ENCODE measurements around the gene APOA4.

The APOA4 gene

GRCh38 chr11:116825434-116825833 is 2.3 kb upstream of the APOA4 start:
- in situ Hi-C loops (cut with HindIII; ENCODE audit: low sequenced_read_pairs), result no loop called here
- no peak overlapping the region for H3K4me3 ChIP-seq (ENCODE audit: low read depth, low read length)
- DNase-seq (ENCODE audit: low read depth), result no peak
- TF ChIP-seq, protein P1, sequence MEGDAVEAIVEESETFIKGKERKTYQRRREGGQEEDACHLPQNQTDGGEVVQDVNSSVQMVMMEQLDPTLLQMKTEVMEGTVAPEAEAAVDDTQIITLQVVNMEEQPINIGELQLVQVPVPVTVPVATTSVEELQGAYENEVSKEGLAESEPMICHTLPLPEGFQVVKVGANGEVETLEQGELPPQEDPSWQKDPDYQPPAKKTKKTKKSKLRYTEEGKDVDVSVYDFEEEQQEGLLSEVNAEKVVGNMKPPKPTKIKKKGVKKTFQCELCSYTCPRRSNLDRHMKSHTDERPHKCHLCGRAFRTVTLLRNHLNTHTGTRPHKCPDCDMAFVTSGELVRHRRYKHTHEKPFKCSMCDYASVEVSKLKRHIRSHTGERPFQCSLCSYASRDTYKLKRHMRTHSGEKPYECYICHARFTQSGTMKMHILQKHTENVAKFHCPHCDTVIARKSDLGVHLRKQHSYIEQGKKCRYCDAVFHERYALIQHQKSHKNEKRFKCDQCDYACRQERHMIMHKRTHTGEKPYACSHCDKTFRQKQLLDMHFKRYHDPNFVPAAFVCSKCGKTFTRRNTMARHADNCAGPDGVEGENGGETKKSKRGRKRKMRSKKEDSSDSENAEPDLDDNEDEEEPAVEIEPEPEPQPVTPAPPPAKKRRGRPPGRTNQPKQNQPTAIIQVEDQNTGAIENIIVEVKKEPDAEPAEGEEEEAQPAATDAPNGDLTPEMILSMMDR (IDR thresholded peaks at IDR 0.05; ENCODE audit: low read depth, low read length, missing control alignments), result no peak

DNA sequence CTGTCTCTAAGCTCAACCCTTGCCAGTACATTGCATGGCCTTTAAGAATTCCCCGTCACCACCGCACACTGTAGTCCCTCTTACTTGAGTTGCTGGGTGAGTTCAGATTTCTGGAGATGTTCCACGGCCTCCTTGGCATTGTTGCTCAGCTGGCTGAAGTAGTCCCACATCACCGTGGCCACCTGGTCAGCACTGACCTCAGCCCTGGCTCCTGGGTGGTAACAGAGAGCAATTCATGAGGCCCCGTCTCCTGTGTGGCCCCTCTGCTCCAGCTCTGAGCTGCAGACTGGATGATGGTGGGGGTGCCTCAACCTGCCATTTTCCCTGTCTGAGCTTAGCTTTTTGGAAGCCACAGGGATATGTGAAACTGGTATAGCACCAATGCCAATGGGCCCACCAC is 529 bp downstream of the APOA4 start:
- H3K4me3 ChIP-seq (ENCODE audit: low read depth, low read length), result no peak overlapping the region
- no peak for DNase-seq (ENCODE audit: low read depth)
- in situ Hi-C loops (cut with HindIII; ENCODE audit: low sequenced_read_pairs), result no loop called here
- TF ChIP-seq, protein P1 (IDR thresholded peaks at IDR 0.05; ENCODE audit: low read depth, low read length, missing control alignments), result no peak

DNA sequence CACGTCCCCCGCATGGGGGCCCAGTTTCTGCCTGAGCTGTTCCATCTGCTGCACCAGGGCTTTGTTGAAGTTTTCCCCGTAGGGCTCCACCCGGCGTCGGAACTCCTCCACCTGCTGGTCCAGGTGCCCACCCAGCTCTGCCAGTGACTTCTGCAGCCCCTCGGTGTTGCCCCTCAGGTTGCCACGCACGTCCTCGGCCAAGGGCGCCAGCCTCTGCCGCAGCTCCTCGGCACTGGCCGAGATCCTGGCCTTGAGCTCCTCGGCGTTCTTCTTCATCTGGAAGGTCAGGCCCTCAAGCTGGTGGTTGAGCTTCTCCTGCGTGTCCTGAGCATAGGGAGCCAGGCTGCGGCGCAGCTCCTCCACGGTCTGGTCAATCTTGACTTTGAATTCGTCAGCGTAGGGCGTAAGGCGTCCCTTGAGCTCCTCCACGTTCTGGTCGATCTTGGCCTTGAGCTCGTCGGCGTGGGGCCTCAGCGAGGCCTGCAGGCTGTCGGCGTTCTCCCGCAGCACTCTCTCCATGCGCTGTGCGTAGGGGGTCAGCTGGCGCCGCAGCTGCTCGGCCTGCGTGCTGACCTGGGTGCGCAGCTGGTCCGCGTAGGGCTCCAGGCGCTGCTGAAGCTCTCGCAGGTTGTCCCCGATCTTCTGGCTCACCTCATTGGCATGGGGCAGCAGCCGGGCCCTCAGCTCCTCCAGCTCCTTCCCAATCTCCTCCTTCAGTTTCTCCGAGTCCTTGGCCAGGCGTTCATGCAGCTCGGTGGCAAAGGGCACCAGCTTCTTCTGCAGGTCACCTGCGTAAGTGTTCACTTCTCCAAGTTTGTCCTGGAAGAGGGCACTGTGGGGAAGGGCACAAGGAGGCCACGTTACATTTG is 1.8 kb downstream of the APOA4 start:
- in situ Hi-C loops (cut with HindIII; ENCODE audit: low sequenced_read_pairs), result no loop called here
- no peak for DNase-seq (ENCODE audit: low read depth)
- TF ChIP-seq, protein P1 (IDR thresholded peaks at IDR 0.05; ENCODE audit: low read depth, low read length, missing control alignments), result no peak
- no peak overlapping the region for H3K4me3 ChIP-seq (ENCODE audit: low read depth, low read length)

- in situ Hi-C loops (cut with HindIII; ENCODE audit: low sequenced_read_pairs), result no loop called here
These were observed 4.1 kb downstream of the APOA4 start for GRCh38 chr11:116819049-116819448.

DNA sequence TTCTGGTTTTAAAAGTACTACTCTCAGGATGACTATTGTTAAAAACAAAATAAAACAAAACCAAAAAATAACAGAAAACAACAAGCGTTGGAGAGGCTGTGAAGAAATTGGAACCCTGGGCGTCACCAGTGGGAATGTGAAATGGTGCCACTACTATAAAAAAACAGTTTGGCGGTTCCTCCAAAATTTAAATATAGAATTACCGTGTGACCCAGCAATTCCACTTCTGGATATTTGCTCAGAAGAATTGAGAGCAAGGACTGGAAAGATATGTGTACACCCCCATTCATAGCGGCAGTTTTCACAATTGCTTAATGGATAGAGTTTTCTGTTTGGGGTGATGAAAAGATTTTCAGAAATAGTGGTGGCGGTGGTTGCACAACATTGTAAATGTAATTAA is 8.6 kb downstream of the APOA4 start:
- no peak for DNase-seq (ENCODE audit: low read depth)
- no peak overlapping the region for H3K4me3 ChIP-seq (ENCODE audit: low read depth, low read length)
- TF ChIP-seq, protein P1 (IDR thresholded peaks at IDR 0.05; ENCODE audit: low read depth, low read length, missing control alignments), result no peak
- in situ Hi-C loops (cut with HindIII; ENCODE audit: low sequenced_read_pairs), result no loop called here

More at GRCh38 chr11:116819049-116819448, 4.1 kb downstream of the APOA4 start:
- no peak overlapping the region for H3K4me3 ChIP-seq (ENCODE audit: low read depth, low read length)
- TF ChIP-seq, protein P1 (IDR thresholded peaks at IDR 0.05; ENCODE audit: low read depth, low read length, missing control alignments), result no peak
- DNase-seq (ENCODE audit: low read depth), result no peak

DNA sequence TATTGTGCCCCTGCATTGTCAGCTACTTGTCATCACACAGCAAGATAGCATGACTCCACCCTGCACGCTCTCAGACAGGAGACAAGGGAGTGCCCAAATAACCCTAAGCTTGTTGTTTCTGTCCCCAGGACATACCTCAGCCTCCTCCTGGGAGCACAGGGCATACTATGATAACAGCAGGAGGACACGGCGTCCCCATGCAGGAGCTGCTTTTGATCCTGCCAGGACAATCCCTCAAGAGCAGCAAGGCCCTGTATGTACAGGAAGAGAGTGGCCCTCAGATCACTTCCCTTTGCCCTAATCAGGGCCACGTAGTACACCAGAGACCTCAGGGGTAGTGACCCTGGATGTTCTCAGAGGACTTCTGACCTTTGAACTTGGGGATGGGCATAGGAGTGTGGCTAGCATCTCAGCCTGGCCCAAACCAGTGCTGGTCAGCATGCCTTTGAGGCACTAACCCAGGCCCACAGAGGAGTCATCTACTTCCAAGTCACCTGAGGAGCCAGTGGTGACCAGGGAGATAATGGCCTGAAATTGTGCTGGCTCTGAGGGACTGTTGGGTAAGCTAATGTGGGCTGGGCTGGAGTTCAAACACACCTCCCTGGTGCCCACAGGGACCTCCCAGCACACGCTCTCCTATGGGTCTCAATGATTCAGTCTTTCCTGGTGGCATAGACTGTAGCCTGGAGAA is 9.2 kb downstream of the APOA4 start:
- no peak for DNase-seq (ENCODE audit: low read depth)
- in situ Hi-C loops (cut with HindIII; ENCODE audit: low sequenced_read_pairs), result no loop called here
- TF ChIP-seq, protein P1 (IDR thresholded peaks at IDR 0.05; ENCODE audit: low read depth, low read length, missing control alignments), result no peak
- H3K4me3 ChIP-seq (ENCODE audit: low read depth, low read length), result no peak overlapping the region
